GM19467 (cell line): Measurements from ENCODE around the gene RNASEH2A.
"Not testable (repeated sequence)": the region's sequence is repeated elsewhere in the genome, so short reads cannot be mapped to it uniquely, and the experiment has no call there.

Source experiments
- ATAC-seq: cut with Tn5 transposase; IDR thresholded peaks from one replicate; pipeline ENCODE4 v1.9.1; 2021; ENCODE audit warnings: mild to moderate bottlenecking, moderate library complexity; ENCODE audit not compliant: unreplicated experiment

Gene RNASEH2A

GRCh38 chr19:12825254-12826131 lies 19.1 kb downstream of the RNASEH2A start:
- no peak for ATAC-seq

GRCh38 chr19:12828494-12828893 lies 22.1 kb downstream of the RNASEH2A start:
- no peak for ATAC-seq

DNA sequence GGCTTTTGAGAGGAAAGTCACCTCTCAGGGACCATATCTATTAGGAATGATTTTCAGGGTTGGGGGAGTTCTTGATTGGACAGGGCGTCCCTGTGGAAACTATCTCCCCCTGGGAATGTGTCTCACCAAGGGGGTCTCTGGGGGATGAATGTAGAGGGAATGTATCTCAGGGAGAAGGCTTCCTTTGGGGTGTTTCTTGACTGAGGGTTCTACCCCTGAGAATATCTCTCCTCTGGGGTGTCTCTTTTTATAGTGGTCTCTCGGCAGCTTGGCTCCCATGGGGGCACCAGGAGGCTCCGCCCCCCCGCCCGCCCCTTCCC lies 27.0 kb downstream of the RNASEH2A start:
- ATAC-seq = no peak

- ATAC-seq = no peak
These were observed 27.6 kb downstream of the RNASEH2A start for GRCh38 chr19:12833738-12834565.

DNA sequence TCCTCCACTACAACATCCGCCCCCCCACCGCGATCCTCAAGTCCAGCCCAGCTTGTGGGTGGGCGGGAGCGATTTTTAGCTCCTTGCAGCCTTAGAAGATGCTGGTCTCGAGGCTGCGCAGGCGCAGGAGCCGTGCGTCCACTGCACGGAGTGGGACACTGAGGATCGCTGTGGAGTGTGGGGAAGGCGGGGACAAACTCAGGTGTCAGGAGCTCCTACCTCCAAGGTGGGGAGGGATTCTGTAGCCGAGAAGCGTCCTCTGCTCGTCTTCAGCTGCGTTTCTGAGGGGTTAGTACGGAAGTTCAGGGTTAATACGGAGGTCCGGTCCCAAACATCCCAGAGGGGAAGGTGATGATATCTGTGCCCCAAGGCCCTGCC lies 28.2 kb downstream of the RNASEH2A start, which contains the start of gene RTBDN:
Gene RTBDN (minus strand): TSS at position 14 of the 378 bp plus-strand sequence. CDS start 4,600 bp downstream, outside the sequence.
- ATAC-seq = no peak

DNA sequence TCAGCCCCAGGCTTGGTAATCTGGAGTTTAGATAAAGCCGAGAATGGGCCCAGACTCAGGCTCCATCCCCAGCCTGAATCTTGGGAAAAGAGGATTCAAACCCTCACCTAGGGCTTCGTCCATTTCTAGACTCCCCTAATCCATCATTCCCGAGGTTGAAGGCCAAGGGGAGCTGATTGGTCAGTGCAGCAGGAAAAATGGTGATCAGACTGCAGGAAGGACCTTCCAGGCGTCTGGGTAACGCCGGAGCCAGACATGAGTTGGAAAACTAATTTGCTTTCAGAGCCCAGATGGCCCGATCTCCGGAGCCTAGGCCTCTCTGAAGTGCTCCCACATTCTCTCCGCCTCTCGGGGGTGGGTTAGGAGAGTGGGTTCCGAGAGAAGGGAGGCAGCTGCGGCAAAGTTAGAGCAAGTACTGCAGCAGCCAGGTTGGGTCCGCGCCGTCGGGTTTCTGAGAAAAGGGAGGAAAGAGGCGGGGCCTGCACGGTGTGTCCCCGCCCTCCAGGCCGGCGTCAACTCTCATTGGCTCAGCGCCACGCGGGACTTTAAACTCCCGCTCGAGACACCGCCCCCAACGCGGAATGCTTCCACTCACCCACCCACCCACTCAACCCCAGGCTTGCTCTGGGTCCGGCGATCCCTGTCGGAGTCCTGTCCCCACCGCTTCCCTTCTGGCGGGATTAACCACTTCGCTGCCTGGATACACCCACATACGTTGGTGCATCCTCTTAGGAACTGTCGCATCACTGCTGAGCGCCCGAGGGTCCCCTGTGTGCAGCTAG lies 28.8 kb downstream of the RNASEH2A start:
- ATAC-seq = no peak

DNA sequence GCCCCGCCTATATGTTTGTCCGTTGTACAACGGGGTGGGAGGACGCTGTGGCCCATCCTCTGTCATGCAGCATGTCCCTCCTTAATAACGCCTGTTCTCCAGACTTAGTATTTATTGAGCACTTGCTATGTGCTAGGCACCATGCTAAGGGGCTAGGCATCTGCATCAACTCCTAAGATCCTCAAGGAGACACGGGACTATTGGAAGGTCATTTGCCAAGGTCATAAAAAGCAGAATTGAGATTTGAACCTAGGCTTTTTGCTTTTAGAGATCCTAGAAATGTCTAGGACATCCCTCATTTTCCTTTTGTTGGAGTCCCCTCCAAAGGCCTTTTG lies 30.1 kb downstream of the RNASEH2A start:
- ATAC-seq = no peak

GRCh38 chr19:12837225-12837624 lies 30.8 kb downstream of the RNASEH2A start:
- ATAC-seq = no peak

- ATAC-seq = no peak
These were observed 31.9 kb downstream of the RNASEH2A start, which contains the start of gene MAST1 for GRCh38 chr19:12838182-12838885. Gene MAST1, plus strand, starts transcription at chr19:12838515. Its CDS starts 58 bp downstream, at chr19:12838573.

DNA sequence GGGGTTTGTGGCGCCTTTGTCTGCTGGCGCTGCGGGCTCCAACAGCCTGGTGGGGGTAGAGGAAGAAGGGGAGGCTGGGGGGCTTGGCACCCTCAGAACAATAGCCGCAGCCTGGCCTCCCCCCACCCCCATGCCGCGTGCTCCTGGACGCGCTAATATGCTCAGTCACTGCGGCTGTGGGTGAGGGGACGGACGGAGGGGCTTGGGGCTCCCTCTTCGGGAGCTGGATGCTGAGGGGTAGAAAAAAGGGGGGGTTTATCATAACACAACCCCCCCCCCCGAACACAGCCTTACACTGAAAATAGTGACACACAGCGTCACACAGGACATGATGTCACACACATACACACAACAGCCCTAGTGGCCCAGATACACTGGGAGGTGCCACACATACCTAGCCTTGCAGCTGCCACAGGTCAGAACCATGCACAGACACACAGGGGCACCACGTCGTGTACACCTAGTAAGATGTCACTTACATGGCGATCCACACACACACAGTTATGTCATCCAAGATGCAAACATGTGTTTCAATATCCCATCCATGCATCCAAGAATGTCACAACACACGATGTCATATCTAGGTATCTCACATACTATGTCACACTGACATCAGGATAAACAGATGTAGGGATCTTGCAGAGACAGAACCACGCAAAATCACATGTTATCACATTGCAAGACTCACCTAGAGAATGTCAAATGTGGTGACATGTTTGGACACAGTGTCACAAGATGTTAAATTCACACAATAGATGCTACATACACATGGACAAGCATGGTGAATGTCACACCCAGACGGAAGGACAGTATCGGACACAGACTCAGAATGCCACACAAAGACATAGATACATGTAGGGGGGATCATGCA lies 32.7 kb downstream of the RNASEH2A start:
- no peak for ATAC-seq

- no peak for ATAC-seq
These were observed 34.0 kb downstream of the RNASEH2A start for GRCh38 chr19:12840091-12841079.

DNA sequence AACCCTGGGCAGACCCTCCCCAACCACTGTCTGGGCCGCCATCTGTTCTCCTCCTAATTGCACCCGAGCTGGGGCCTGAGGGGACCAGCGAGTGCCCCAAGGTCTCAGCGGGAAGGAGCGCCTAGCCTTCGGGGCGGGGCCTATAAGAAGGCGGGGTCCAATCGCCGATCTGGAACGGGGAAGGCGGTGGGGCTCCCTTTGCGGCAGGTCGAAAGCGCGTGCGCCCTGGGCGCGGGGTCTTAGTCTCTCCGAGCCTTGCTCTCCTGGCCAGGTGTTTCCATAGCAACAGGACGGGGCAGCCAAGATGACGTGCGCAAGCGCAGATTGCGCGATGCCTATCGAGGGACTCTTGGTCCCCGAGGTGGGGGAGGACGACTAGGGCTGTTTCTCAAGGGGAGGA lies 34.7 kb downstream of the RNASEH2A start:
- ATAC-seq = no peak

GRCh38 chr19:12842511-12842910 lies 36.1 kb downstream of the RNASEH2A start:
- ATAC-seq = no peak

GRCh38 chr19:12843328-12843727 lies 36.9 kb downstream of the RNASEH2A start:
- no peak for ATAC-seq

DNA sequence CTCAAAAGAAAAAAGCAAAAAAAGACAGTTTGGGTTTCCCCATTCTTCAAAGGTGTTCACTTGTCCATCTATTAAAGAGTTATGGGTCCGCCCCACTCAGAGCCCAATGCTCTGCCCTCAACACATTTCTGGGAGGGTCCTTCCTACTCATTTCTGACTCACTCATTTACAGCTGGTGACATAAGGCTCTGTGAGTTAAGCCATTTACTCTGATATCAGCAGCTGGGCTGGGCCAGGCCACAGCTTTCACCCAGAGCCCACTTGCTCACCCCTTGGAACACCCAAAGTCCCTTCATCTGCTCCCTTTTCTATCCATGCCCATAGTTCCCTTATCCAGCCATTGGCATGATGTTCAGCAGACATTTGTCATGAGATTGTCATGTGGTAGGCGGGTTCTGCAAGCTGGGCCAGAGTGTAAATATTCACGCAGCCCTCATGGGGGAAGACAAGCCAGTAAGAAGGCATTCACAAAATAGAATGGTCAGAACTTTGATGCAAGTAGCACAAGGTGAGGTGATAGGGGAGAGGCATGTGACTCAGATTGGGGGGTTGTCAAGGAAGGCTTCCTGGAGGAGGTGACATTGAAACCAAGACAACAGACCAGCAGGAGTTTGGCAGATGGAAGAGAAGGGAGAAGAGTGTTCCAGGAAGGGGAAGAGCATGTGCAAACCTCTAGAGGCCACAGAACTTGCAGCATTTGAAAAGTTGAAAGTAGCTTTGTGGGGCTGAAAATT lies 37.8 kb downstream of the RNASEH2A start:
- no peak for ATAC-seq

GRCh38 chr19:12846613-12847012 lies 40.2 kb downstream of the RNASEH2A start:
- ATAC-seq = not testable (repeated sequence)
